Mucosa of descending colon (tissue), 3 donors: Measurements from ENCODE around the gene JAK3. TPM values are rescaled to one million over a fixed set of nuclear protein-coding genes. Genes with fewer than 3 reads are reported as not detected.

Experiments
- ATAC-seq: fragments of 200-7000 bp; cut with Tn5 transposase; one replicate; pipeline ENCODE4 v1.9.1; 2020; ENCODE audit warnings: mild to moderate bottlenecking, moderate library complexity
- DNase-seq, 3 donors: peaks; one replicate each; pipeline ENCODE4 v3.0.0-alpha.2; 2020
- H3K36me3 ChIP-seq: fragments of 200-600 bp; one replicate; pipeline ENCODE4 v1.8.0; 2021; ENCODE audit warnings: low read depth, mild to moderate bottlenecking
- H3K4me1 ChIP-seq: fragments of 200-600 bp; one replicate; pipeline ENCODE4 v1.8.0; 2021; ENCODE audit warnings: low read depth, mild to moderate bottlenecking
- H3K4me3 ChIP-seq: fragments of 200-600 bp; one replicate; pipeline ENCODE4 v1.8.0; 2021; ENCODE audit warnings: mild to moderate bottlenecking
- H3K9me3 ChIP-seq: fragments of 200-600 bp; one replicate; pipeline ENCODE4 v1.8.0; 2021; ENCODE audit warnings: mild to moderate bottlenecking
- CTCF ChIP-seq: fragments of 200-600 bp; IDR thresholded peaks from one replicate; pipeline ENCODE4 v1.8.0; 2022; ENCODE audit warnings: antibody characterized with exemption, mild to moderate bottlenecking
- intact Hi-C, 2 donors: fragments of 100-400 bp; cut with DNase I in 1 of 2; cut with micrococcal nuclease in 1 of 2; formaldehyde crosslinking; loops; one replicate each; pipeline versions ENCODE4 v1.11.0 to v1.11.1; 2022; cut with DNase I, micrococcal nuclease
- total RNA-seq, 3 donors: library from RNA; stranded (reverse); fragmentation: NEBNext Ultra II Directional in 2 of 3; extraction: Animal tissue kit (Norgen Biotek cat#: 25700) in 2 of 3; gene quantifications; one replicate each; pipeline versions ENCODE4 v1.2.1 to v1.2.4, GENCODE V29; 2021 to 2023
- donor health status: DM: no; HTN: no; CAD: no; lungs with moderate emphysema.
- donor health status: DM: no; HTN: no; CAD: no.
- donor health status: DM: no; HTN: yes; CAD: no.

The JAK3 gene
- total RNA-seq, 3 donors from 2014 or later: 3.1 to 9.1 (median 5.4) TPM

GRCh38 chr19:17775245-17775927 lies 72.4 kb downstream of the JAK3 start:
- Histone ChIP-seq H3K9me3 (no peaks in the 10 kb centered on the region), H3K4me3 (no peak overlapping the region), H3K36me3 (no peaks in the 10 kb centered on the region), H3K4me1 (no peaks in the 10 kb centered on the region)
- intact Hi-C loops: loop anchor here in 1 of 2 donors (10.0 kb wide), 1 partner anchor 61 kb away; the partner anchor contains the start of gene MAP1S
- TF ChIP-seq CTCF: peak; percentile 30
- DNase-seq (peak in 2 of 3 donors; percentile 57 to 71), ATAC-seq (no peak)

Other genes starting within 250 kb of the JAK3 start
- under 1 TPM; 0.53 to 0.85 (median 0.72) TPM for gene UNC13A, start 159.6 kb downstream of the JAK3 start, total RNA-seq
- 10 to 100 TPM; 42.2 to 57.2 (median 44.7) TPM for gene MAP1S, start 128.5 kb downstream of the JAK3 start, total RNA-seq
- 1 to 10 TPM; 3.4 to 4.4 (median 4.2) TPM for gene FCHO1, start 96.5 kb downstream of the JAK3 start, total RNA-seq
- 100 to 1,000 TPM in 2 of 3 donors, 10 to 100 TPM in 1; 77.6 to 205 (median 189) TPM for gene B3GNT3, start 52.8 kb downstream of the JAK3 start, total RNA-seq
- gene INSL3, start 26.5 kb downstream of the JAK3 start, total RNA-seq: not detected
- 1,000 to 10,000 TPM; 1,368 to 1,650 (median 1,462) TPM for gene RPL18A, start 11.9 kb upstream of the JAK3 start, total RNA-seq
- gene SLC5A5, start 24.0 kb upstream of the JAK3 start, total RNA-seq: under 1 TPM in 1 of 3 donors, not detected in 2; 0.19 TPM
- gene CCDC124, start 85.0 kb upstream of the JAK3 start, total RNA-seq: 10 to 100 TPM; 30.2 to 78.4 (median 56.3) TPM
- gene KCNN1, start 119.1 kb upstream of the JAK3 start, total RNA-seq: under 1 TPM in 1 of 3 donors, not detected in 2; 0.79 TPM
- 10 to 100 TPM; 26.4 to 31.1 (median 30.8) TPM for gene ARRDC2, start 160.2 kb upstream of the JAK3 start, total RNA-seq
- 1 to 10 TPM; 1.8 to 4.0 (median 2.2) TPM for gene IL12RB1, start 239.0 kb upstream of the JAK3 start, total RNA-seq
- 10 to 100 TPM; 25.2 to 37.3 (median 34.7) TPM for gene MAST3, start 249.8 kb upstream of the JAK3 start, total RNA-seq